K562 (cell line): ENCODE measurements around the gene EPHB2. TPM values are rescaled to one million over a fixed set of nuclear protein-coding genes. Genes with fewer than 3 reads are reported as not detected.

Experiments
- ATAC-seq: fragments of 200-7000 bp; cut with Tn5 transposase; 3 replicates; pipeline ENCODE4 v1.9.1; 2020; ENCODE audit warnings: moderate library complexity
- BruUV-seq: library from RNA; stranded (reverse); fragments of 400-500 nt; replicated peaks from 2 replicates; lab custom pipeline; 2021; lab: Mats Ljungman, UMichigan
- CTCF ChIA-PET: fragments of 300-600 bp; formaldehyde crosslinking; extraction: SDS; loops from one replicate; lab custom pipeline; 2021; ENCODE audit warnings: low intra/inter-chr PET ratio; lab: Yijun Ruan, JAX
- POLR2A ChIA-PET: fragments of 300-600, 350-650 bp; sonication (Branson Sonifier 250); formaldehyde crosslinking; extraction: SDS; loops from one replicate; lab custom pipeline; 2021; ENCODE audit warnings: antibody characterized with exemption, inconsistent platforms; lab: Yijun Ruan, JAX
- DNase-seq, 4 experiments: peaks; one replicate each; pipeline versions ENCODE4 v3.0.0 to v3.0.0-alpha.2; 2011 to 2018; ENCODE audit warnings: low spot score in 3 of 4, mixed read lengths in 3 of 4; ENCODE audit errors: extremely low read depth in 1 of 4
- FAIRE-seq: peaks from 2 replicates; lab custom pipeline; 2011; peaks lifted over from hg19 to GRCh38; lab: Jason Lieb, UNC
- H2AFZ ChIP-seq: 2 replicates; pipeline ENCODE4 v1.6.0; 2011; ENCODE audit warnings: low read depth, low read length, control low read depth, inconsistent platforms
- H3K27ac ChIP-seq: fragments of 200-600 bp; 3 replicates; pipeline ENCODE4 v1.8.0; 2011; ENCODE audit warnings: low read depth, mild to moderate bottlenecking, control low read depth, inconsistent platforms, low read length, moderate library complexity, mixed read lengths; ENCODE audit errors: extremely low read depth
- H3K27me3 ChIP-seq, 2 experiments: fragments of 300-600 bp in 1 of 2; 2 replicates in 1 of 2; 3 replicates in 1 of 2; pipeline versions ENCODE4 v1.6.0 to v1.8.0; 2011; ENCODE audit warnings: inconsistent platforms in 2 of 2, low read length in 2 of 2, mild to moderate bottlenecking in 1 of 2, mixed read lengths in 1 of 2, moderate library complexity in 1 of 2; ENCODE audit not compliant: control insufficient read depth in 2 of 2, insufficient read depth in 2 of 2
- H3K36me3 ChIP-seq: fragments of 300-600 bp; 3 replicates; pipeline ENCODE4 v1.8.0; 2011; ENCODE audit warnings: mild to moderate bottlenecking, low read length, inconsistent platforms; ENCODE audit not compliant: control insufficient read depth, insufficient read depth
- H3K4me1 ChIP-seq, 2 experiments: fragments of 200-600 bp in 1 of 2; replicated peaks in 1 of 2; 2 replicates in 1 of 2; 3 replicates in 1 of 2; pipeline versions ENCODE4 v1.5.1 to v1.8.0; 2011; ENCODE audit warnings: inconsistent platforms in 2 of 2, low read length in 2 of 2, mild to moderate bottlenecking in 1 of 2, mixed read lengths in 1 of 2, moderate library complexity in 1 of 2; ENCODE audit not compliant: control insufficient read depth in 2 of 2, insufficient read depth in 2 of 2
- H3K4me2 ChIP-seq: 2 replicates; pipeline ENCODE4 v1.6.1; 2011; ENCODE audit warnings: low read length, control low read depth, inconsistent platforms, mixed read lengths; ENCODE audit not compliant: insufficient read depth
- H3K4me3 ChIP-seq: fragments of 200-600 bp; sonication (generic), shearing (Covaris generic); 2 replicates; pipeline ENCODE4 v1.5.1; 2016; ENCODE audit warnings: control low read depth, inconsistent platforms
- H3K79me2 ChIP-seq: fragments of 200-600 bp; 3 replicates; pipeline ENCODE4 v1.8.0; 2011; ENCODE audit warnings: low read length, inconsistent platforms; ENCODE audit not compliant: control insufficient read depth, insufficient read depth
- H3K9ac ChIP-seq, 2 experiments: 2 replicates each; pipeline versions ENCODE4 v1.6.0 to v1.6.1; 2011; ENCODE audit warnings: low read depth in 2 of 2, low read length in 2 of 2, control low read depth in 1 of 2, inconsistent platforms in 1 of 2, mild to moderate bottlenecking in 1 of 2, mixed read lengths in 1 of 2; ENCODE audit not compliant: insufficient read depth in 1 of 2
- H3K9me1 ChIP-seq: one replicate; pipeline ENCODE4 v1.6.0; 2011; ENCODE audit warnings: inconsistent platforms, mild to moderate bottlenecking, low read length, moderate library complexity; ENCODE audit not compliant: control insufficient read depth, insufficient read depth
- H3K9me3 ChIP-seq: replicated peaks from 2 replicates; pipeline ENCODE4 v1.5.1; 2011; ENCODE audit warnings: low read depth, low read length, inconsistent platforms; ENCODE audit not compliant: control insufficient read depth, insufficient read depth
- H4K20me1 ChIP-seq: replicated peaks from 2 replicates; pipeline ENCODE4 v1.6.1; 2011; ENCODE audit warnings: low read length, inconsistent platforms, mixed read lengths; ENCODE audit not compliant: control insufficient read depth, insufficient read depth
- CAMTA2 ChIP-seq: fragments of 250-450 bp; sonication (Bioruptor Pico); conservative IDR thresholded peaks from 2 replicates; pipeline ENCODE4 v1.5.1; 2022
- RFX7 ChIP-seq: fragments of 250-450 bp; sonication (Bioruptor Pico); IDR thresholded peaks from 2 replicates; pipeline ENCODE4 v1.5.1; 2021; ENCODE audit warnings: mild to moderate bottlenecking
- SETDB1 ChIP-seq: IDR thresholded peaks from one replicate; pipeline ENCODE4 v1.6.1; 2012; ENCODE audit warnings: low read length, control low read depth, inconsistent platforms
- TEAD2 ChIP-seq: fragments of 450-650 bp; IDR thresholded peaks from 2 replicates; pipeline ENCODE4 v1.6.1; 2016; ENCODE audit warnings: missing genetic modification characterization, control low read depth, missing compliant biosample characterization
- THAP12 ChIP-seq: fragments of 250-450 bp; sonication (Bioruptor Pico); IDR thresholded peaks from 2 replicates; pipeline ENCODE4 v1.9.0; 2021; ENCODE audit warnings: mild to moderate bottlenecking, inconsistent platforms
- ZBED1 ChIP-seq: IDR thresholded peaks from 2 replicates; pipeline ENCODE4 v1.6.1; 2014
- ZFP1 ChIP-seq: fragments of 450-650 bp; formaldehyde crosslinking; IDR thresholded peaks from 2 replicates; pipeline ENCODE4 v1.4.0; 2020; ENCODE audit warnings: mild to moderate bottlenecking, mixed read lengths
- ZKSCAN1 ChIP-seq: fragments of 150-350 bp; IDR thresholded peaks from 2 replicates; pipeline ENCODE4 v1.6.1; 2016; ENCODE audit warnings: low read depth, low read length
- ZNF217 ChIP-seq: sonication (generic); formaldehyde crosslinking; IDR thresholded peaks from 2 replicates; pipeline ENCODE4 v1.8.0; 2022; ENCODE audit warnings: mild to moderate bottlenecking, missing genetic modification reagents
- ZNF592 ChIP-seq: fragments of 450-650 bp; IDR thresholded peaks from 2 replicates; pipeline ENCODE4 v1.6.1; 2017; ENCODE audit warnings: antibody characterized with exemption, mild to moderate bottlenecking
- WGBS: fragments of 100-300 bp; shearing (Covaris generic); methylation state at CpG from one replicate; pipeline ENCODE4 v1.1.6; 2016; ENCODE audit warnings: low coverage, mixed read lengths; ENCODE audit not compliant: insufficient coverage; ENCODE audit errors: missing lambda C conversion rate; 5-methylcytosine and 5-hydroxymethylcytosine counted together
- in situ Hi-C: fragments of 300-500 bp; cut with MboI; formaldehyde crosslinking; loops from 4 replicates; pipeline ENCODE4 v1.15.0; 2018; ENCODE audit warnings: inconsistent platforms, mixed read lengths
- intact Hi-C: fragments of 100-400 bp; cut with micrococcal nuclease; formaldehyde crosslinking; loops from 2 replicates; pipeline ENCODE4 v1.14.2; 2022
- polyA plus RNA-seq, 8 experiments: library from polyadenylated mRNA; depleted of rRNA in 4 of 8; stranded (reverse) in 5 of 8; unstranded in 3 of 8; fragments of >200 nt; fragmentation: Nextera tagmentation in 2 of 8; fragmentation: Illumina TruSeq in 1 of 8; extraction: Ambion mirVana in 2 of 8; extraction: Trizol in 1 of 8; gene quantifications; 2 replicates each; pipeline versions ENCODE4 v1.2.1 to v1.2.3, GENCODE V29; 2011 to 2014; ENCODE audit warnings: inconsistent platforms in 1 of 8, missing spikeins in 1 of 8
- total RNA-seq, 7 experiments: library from RNA; depleted of rRNA in 6 of 7; stranded (reverse); fragments of >200 nt in 6 of 7; fragmentation: Illumina TruSeq in 2 of 7; extraction: Trizol in 2 of 7; gene quantifications; 2 replicates each; pipeline versions ENCODE4 v1.2.1 to v1.2.3, GENCODE V29; 2011 to 2021; ENCODE audit warnings: low replicate concordance in 1 of 7
- TF ChIP-seq, protein P1 (sequence below): IDR thresholded peaks from 2 replicates; pipeline ENCODE4 v1.6.1; 2011; ENCODE audit not compliant: insufficient read length; ENCODE audit errors: extremely low read depth
- TF ChIP-seq, protein P2 (sequence below): sonication (generic); formaldehyde crosslinking; IDR thresholded peaks from 2 replicates; pipeline ENCODE4 v1.8.1; 2022; ENCODE audit warnings: missing genetic modification reagents

The EPHB2 gene
- total and polyA plus RNA-seq, 9 of the 15 experiments (the other 6 are each of a cell fraction or from before 2014, with no cell fraction given), result not detected

DNA sequence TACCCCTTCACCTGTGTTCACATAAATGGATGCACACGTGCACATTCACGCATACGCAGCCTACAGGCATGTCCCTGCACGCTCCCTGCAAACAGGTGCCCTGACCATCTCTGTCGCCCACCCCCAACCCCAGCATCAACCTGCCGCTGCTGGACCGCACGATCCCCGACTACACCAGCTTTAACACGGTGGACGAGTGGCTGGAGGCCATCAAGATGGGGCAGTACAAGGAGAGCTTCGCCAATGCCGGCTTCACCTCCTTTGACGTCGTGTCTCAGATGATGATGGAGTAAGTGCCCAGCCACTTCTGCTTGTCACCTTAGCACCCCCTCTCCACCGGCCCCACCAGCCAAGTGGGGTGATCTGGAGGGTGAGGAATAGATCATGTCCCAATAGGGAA lies 201.7 kb downstream of the EPHB2 start:
- H4K20me1 ChIP-seq, result peaks cover 18% of the 10 kb centered on the region; the same call in 1 of the 2 replicates
- 3% methylated on average over 16 of the region's 16 CpGs for WGBS
- TF ChIP-seq, protein P1, sequence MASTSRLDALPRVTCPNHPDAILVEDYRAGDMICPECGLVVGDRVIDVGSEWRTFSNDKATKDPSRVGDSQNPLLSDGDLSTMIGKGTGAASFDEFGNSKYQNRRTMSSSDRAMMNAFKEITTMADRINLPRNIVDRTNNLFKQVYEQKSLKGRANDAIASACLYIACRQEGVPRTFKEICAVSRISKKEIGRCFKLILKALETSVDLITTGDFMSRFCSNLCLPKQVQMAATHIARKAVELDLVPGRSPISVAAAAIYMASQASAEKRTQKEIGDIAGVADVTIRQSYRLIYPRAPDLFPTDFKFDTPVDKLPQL, result no peak
- TF ChIP-seq SETDB1 (no peak), ZBED1 (no peak), ZFP1 (no peak), RFX7 (CRISPR knock-in tag) (no peak), CAMTA2 (CRISPR knock-in tag) (no peak), THAP12 (CRISPR knock-in tag) (no peak), ZNF217 (no peak), ZNF592 (no peak), TEAD2 (tag) (no peak), ZKSCAN1 (no peak)
- TF ChIP-seq, protein P2, sequence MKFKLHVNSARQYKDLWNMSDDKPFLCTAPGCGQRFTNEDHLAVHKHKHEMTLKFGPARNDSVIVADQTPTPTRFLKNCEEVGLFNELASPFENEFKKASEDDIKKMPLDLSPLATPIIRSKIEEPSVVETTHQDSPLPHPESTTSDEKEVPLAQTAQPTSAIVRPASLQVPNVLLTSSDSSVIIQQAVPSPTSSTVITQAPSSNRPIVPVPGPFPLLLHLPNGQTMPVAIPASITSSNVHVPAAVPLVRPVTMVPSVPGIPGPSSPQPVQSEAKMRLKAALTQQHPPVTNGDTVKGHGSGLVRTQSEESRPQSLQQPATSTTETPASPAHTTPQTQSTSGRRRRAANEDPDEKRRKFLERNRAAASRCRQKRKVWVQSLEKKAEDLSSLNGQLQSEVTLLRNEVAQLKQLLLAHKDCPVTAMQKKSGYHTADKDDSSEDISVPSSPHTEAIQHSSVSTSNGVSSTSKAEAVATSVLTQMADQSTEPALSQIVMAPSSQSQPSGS (CRISPR knock-in tag), result no peak

More for the DNA sequence above, 201.7 kb downstream of the EPHB2 start:
- Histone ChIP-seq H3K9ac (no peak overlapping the region), H3K27ac (no peak overlapping the region), H3K9me3 (no peaks in the 10 kb centered on the region; the same call in 1 of the 2 replicates), H3K4me2 (no peak overlapping the region), H3K27me3 (peaks cover 31 to 89% of the 10 kb centered on the region in 2 experiments), H3K4me1 (peaks cover 0 to 3% of the 10 kb centered on the region in 2 experiments; a peak in 1 of 5 replicates), H2AFZ (no peak overlapping the region), H3K4me3 (no peak overlapping the region), H3K9me1 (no peaks in the 10 kb centered on the region), H3K36me3 (no peaks in the 10 kb centered on the region), H3K79me2 (no peaks in the 10 kb centered on the region)
- ATAC-seq (no peak), FAIRE-seq (no peak), DNase-seq (no peak)
- POLR2A ChIA-PET, result interaction anchor here (0.6 to 1.4 kb wide), 5 partner anchors 9 to 1110 kb away, joined by 3 to 6 read pairs (median 3); no protein-coding TSS in a partner anchor
- intact Hi-C loops (no loop called here), in situ Hi-C loops (no loop called here)
- no TSS peak for BruUV-seq
- CTCF ChIA-PET, result no interaction called here
